Heart right ventricle (tissue), 16 donors: ENCODE measurements around the gene PTPRG. TPM values are rescaled to one million over a fixed set of nuclear protein-coding genes. Genes with fewer than 3 reads are reported as not detected.
A peak's percentile ranks its signal among the peaks of the same experiment; 100 is the strongest.

ENCODE experiments used
- ATAC-seq, 8 donors: fragments of 200-7000 bp; cut with Tn5 transposase; one replicate each; pipeline ENCODE4 v1.9.1; 2020; ENCODE audit warnings: mild to moderate bottlenecking in 8 of 8, moderate library complexity in 8 of 8, moderate number of reproducible peaks in 1 of 8
- DNase-seq, 2 donors: peaks; one replicate each; pipeline ENCODE4 v3.0.0-alpha.2; 2020
- H3K27ac ChIP-seq, 10 donors: fragments of 200-600 bp; sonication (generic) in 2 of 10; one replicate each; pipeline versions ENCODE4 v1.5.0 to v1.8.0; 2020 to 2022; ENCODE audit warnings: mild to moderate bottlenecking in 3 of 10
- H3K27me3 ChIP-seq, 7 donors: fragments of 200-600 bp; one replicate each; pipeline ENCODE4 v1.8.0; 2021 to 2022; ENCODE audit warnings: mild to moderate bottlenecking in 2 of 7
- H3K36me3 ChIP-seq, 9 donors: fragments of 200-600 bp; sonication (generic) in 1 of 9; one replicate each; pipeline versions ENCODE4 v1.5.0 to v1.8.0; 2020 to 2022; ENCODE audit warnings: mild to moderate bottlenecking in 2 of 9
- H3K4me1 ChIP-seq, 9 donors: fragments of 200-600 bp; sonication (generic) in 1 of 9; one replicate each; pipeline versions ENCODE4 v1.5.0 to v1.8.0; 2020 to 2022; ENCODE audit warnings: mild to moderate bottlenecking in 4 of 9
- H3K4me3 ChIP-seq, 10 donors: fragments of 200-600 bp; sonication (generic) in 2 of 10; one replicate each; pipeline versions ENCODE4 v1.5.0 to v1.8.0; 2020 to 2022; ENCODE audit warnings: mild to moderate bottlenecking in 7 of 10, moderate library complexity in 2 of 10
- H3K9me3 ChIP-seq, 11 donors: fragments of 200-600 bp in 10 of 11; sonication (generic) in 2 of 11; one replicate each; pipeline versions ENCODE4 v1.5.0 to v1.8.0; 2013 to 2022; ENCODE audit warnings: mild to moderate bottlenecking in 2 of 11, control low read depth in 1 of 11, moderate library complexity in 1 of 11
- CTCF ChIP-seq, 9 donors: fragments of 200-600 bp; sonication (generic) in 2 of 9; IDR thresholded peaks; one replicate each; pipeline versions ENCODE4 v1.5.0 to v1.8.0; 2021 to 2022; ENCODE audit warnings: antibody characterized with exemption in 9 of 9, mild to moderate bottlenecking in 5 of 9, moderate library complexity in 1 of 9
- WGBS, 2 donors: extraction: QIAGEN DNeasy Blood & Tissue Kit; methylation state at CpG; one replicate each; pipeline ENCODE4 v1.1.7; 2013; ENCODE audit warnings: inconsistent platforms in 1 of 2; 5-methylcytosine and 5-hydroxymethylcytosine counted together
- intact Hi-C, 10 donors: fragments of 100-400 bp; cut with DNase I; formaldehyde crosslinking; loops; one replicate each; pipeline versions ENCODE4 v1.11.1 to v1.14.2; 2022
- polyA plus RNA-seq, 2 donors: library from polyadenylated mRNA; stranded (reverse); fragments of 200-250 nt; gene quantifications; one replicate each; pipeline ENCODE4 v1.2.3, GENCODE V29; 2013
- total RNA-seq, 10 donors: library from RNA; stranded (reverse); fragmentation: NEBNext Ultra II Directional in 3 of 10; extraction: Animal tissue kit (Norgen Biotek cat#: 25700) in 3 of 10; gene quantifications; one replicate each; pipeline versions ENCODE4 v1.2.1 to v1.2.4, GENCODE V29; 2021 to 2023
- donor health status: Arrhythmogenic right ventricular cardiomyopathy.
- donor health status: ischemic (EF 13 %, LVEDD 7.1; RV severe dilation, severe dysfunction).
- donor health status: healthy with polysubstance abuse.
- donor health status: DM: no; HTN: yes; CAD: no.
- donor health status: DM: no; HTN: no; CAD: no.
- donor health status: ischemic (EF 25% LVEDD 6.9; RV normal size, moderate dysfunction).
- donor health status: ischemic (EF 25% LVEDD 5.7; RV mildly dilated, moderate dysfunction).
- donor health status: healthy.
- donor health status: DM: yes; HTN: yes; CAD: no.
- donor health status: Ischemic cardiomyopathy.
- donor health status: ischemic (EF 35%, LVEDD 5.7; RV mildly dilated, moderate dysfunction).
- donor health status: nonischemic (EF 11% LVEDD 7.7; RV severe dilation, severe dysfunction).
- donor health status: DM: yes; HTN: yes; CAD: no.
- donor health status: PGD.
- donor health status: ischemic (EF 29% LVEDD 5.4; RV normal size, mild dysfunction).
- donor health status: nonischemic (EF 23%, LVEDD 6.1; RV moderate dilation, normal function).

PTPRG gene
- total and polyA plus RNA-seq, 12 donors: 10.1 to 38.3 (median 32.6) TPM

GRCh38 chr3:61562042-61562720, 810 bp downstream of the PTPRG start:
- Histone ChIP-seq H3K27me3 (peaks cover 0 to 72% (median 0%) of the 10 kb centered on the region in 7 donors), H3K4me3 (peak overlapping the region; percentile 73 to 96 (median 90)), H3K9me3 (peaks cover 0 to 18% (median 11%) of the 10 kb centered on the region in 11 donors), H3K36me3 (no peaks in the 10 kb centered on the region), H3K27ac (peak overlapping the region; percentile 89 to 99 (median 97)), H3K4me1 (peaks cover 5 to 46% (median 30%) of the 10 kb centered on the region in 9 donors)
- intact Hi-C loops: loop anchor here (2.0 to 10.0 kb wide), 18 partner anchors 103 to 627 kb away; no protein-coding TSS in a partner anchor
- no peak for TF ChIP-seq CTCF (IDR thresholded peaks at IDR 0.05)
- DNase-seq (peak; percentile 13 to 38), ATAC-seq (no peak)
- WGBS, 2 donors: 0 to 1% methylated on average over 65 of the region's 65 CpGs

- intact Hi-C loops: loop anchor here (2.0 to 10.0 kb wide), 18 partner anchors 102 to 626 kb away; no protein-coding TSS in a partner anchor
- ATAC-seq: peak in 6 of 8 donors; percentile 3 to 9 (median 5)
- 0 to 1% methylated on average over 34 to 44 of the region's 44 CpGs for WGBS, 2 donors
- peak; percentile 24 to 41 for DNase-seq
- Histone ChIP-seq H3K36me3 (no peaks in the 10 kb centered on the region), H3K27ac (peak overlapping the region; percentile 89 to 99 (median 97)), H3K27me3 (peaks cover 0 to 72% (median 0%) of the 10 kb centered on the region in 7 donors), H3K9me3 (peaks cover 0 to 12% (median 8%) of the 10 kb centered on the region in 11 donors), H3K4me3 (peak overlapping the region; percentile 73 to 96 (median 90)), H3K4me1 (peaks cover 5 to 50% (median 30%) of the 10 kb centered on the region in 9 donors)
- TF ChIP-seq CTCF (IDR thresholded peaks at IDR 0.05): no peak
These were observed 1.4 kb downstream of the PTPRG start for GRCh38 chr3:61562721-61563312.

- no peaks in the 10 kb centered on the region for H3K36me3 ChIP-seq
- DNase-seq (peak; percentile 12 to 22), ATAC-seq (peak in 1 of 8 donors; percentile 7)
- 3 to 6% methylated on average over 50 to 52 of the region's 52 CpGs for WGBS, 2 donors
- peaks cover 6 to 58% (median 30%) of the 10 kb centered on the region in 9 donors for H3K4me1 ChIP-seq
- no peak for TF ChIP-seq CTCF (IDR thresholded peaks at IDR 0.05)
- intact Hi-C loops: loop anchor here (2.0 to 10.0 kb wide), 19 partner anchors 101 to 625 kb away; no protein-coding TSS in a partner anchor
- H3K27me3 ChIP-seq: peaks cover 0 to 67% (median 0%) of the 10 kb centered on the region in 7 donors
- H3K9me3 ChIP-seq: peaks cover 0 to 4% (median 2%) of the 10 kb centered on the region in 11 donors
- H3K4me3 ChIP-seq: peak overlapping the region; percentile 73 to 96 (median 90)
- H3K27ac ChIP-seq: peak overlapping the region; percentile 61 to 99 (median 96)
These were observed 2.2 kb downstream of the PTPRG start for GRCh38 chr3:61563313-61564271.
